Regular cardiac myocyte (primary cell): ENCODE measurements around the gene DEFB123. TPM values are rescaled to one million over a fixed set of nuclear protein-coding genes. Genes with fewer than 3 reads are reported as not detected.

Experiments
- total RNA-seq: library from RNA; depleted of rRNA; stranded (reverse); fragments of >200 nt; gene quantifications from 2 replicates; pipeline ENCODE4 v1.2.3, GENCODE V29; 2014

DEFB123 gene, protein sequence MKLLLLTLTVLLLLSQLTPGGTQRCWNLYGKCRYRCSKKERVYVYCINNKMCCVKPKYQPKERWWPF
- not detected in 2 replicates for total RNA-seq

DNA sequence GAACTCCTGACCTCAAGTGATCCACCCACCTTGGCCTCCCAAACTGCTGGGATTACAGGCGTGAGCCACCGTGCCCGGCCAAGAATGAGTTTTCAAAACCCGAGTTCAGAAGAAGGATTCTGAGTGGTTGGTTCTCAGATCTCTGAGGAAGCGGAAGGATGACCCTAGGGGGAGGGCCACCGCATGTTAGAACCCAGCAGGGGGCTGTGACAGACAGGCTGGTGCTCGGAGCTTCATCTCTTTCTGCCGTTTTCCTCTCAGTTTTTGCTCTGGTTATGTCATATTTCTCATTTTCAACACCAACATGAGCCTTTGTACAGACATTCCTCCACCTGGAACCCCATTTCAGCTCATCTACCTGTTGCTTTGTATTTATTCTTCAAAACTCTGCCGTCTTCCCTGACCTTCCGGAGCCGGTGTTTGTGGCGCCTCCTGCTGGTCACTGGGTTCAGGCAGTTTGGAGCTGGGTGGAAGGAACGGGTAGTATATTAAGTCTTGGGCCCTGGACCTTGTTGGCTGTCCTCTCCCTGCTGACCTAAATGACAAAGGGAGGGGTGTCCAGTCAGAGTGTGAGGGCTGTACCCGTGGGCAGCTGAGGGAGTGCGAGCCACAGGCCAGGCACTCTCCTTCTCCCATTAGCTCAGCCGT is at the start of gene DEFB123:
TSS of gene DEFB123 (plus strand) at position 621 of the 648 bp plus-strand sequence. CDS start 67 bp downstream, outside the sequence.

DNA sequence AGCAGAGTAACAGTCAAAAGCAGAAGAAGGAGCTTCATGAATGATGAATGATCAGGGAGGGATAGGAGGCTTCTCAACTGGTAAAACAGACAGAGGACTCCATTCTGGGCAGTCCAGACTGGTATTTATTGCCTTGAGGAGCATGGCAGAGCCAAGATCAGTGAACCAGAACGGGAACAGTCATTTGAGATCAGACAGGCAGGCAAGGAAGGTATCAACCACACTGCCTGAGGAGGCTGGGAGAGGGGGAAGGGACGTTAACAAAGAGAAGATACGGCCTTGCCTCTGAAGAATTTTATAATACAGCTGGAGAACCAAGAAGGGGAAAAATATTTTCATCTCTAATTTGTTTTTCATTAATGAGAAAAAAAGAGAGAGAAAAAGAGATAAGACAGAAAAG is 34.3 kb upstream of the DEFB123 start, which contains the start of gene DEFB121:
TSS of gene DEFB121 (minus strand) at position 101 of the 400 bp plus-strand sequence. CDS start at position 38, 63 bp downstream.

GRCh38 chr20:31474758-31475427 is 34.5 kb downstream of the DEFB123 start, which contains the start of the genes DEFB124 and REM1:
Gene DEFB124, minus strand, starts transcription at chr20:31475127. Its CDS starts 2,114 bp downstream, at chr20:31473013.
Gene REM1, plus strand, starts transcription at chr20:31475288. Its CDS starts 1,158 bp downstream, at chr20:31476446.

Other genes with a start within 250 kb of the DEFB123 start
- gene DEFB115, start 183.0 kb upstream of the DEFB123 start, total RNA-seq = not detected in 2 replicates
- not detected in 2 replicates for gene DEFB116, start 132.0 kb upstream of the DEFB123 start, total RNA-seq
- not detected in 2 replicates for gene DEFB118, start 72.0 kb upstream of the DEFB123 start, total RNA-seq
- gene DEFB119, start 50.0 kb upstream of the DEFB123 start, total RNA-seq = not detected in 2 replicates
- gene DEFB121, start 34.4 kb upstream of the DEFB123 start, total RNA-seq = not detected in 2 replicates
- not detected in 2 replicates for gene DEFB124, start 34.5 kb downstream of the DEFB123 start, total RNA-seq
- gene REM1, start 34.7 kb downstream of the DEFB123 start, total RNA-seq = 0.19 and 0.28 TPM in 2 replicates
- 50.7 and 86.1 TPM in 2 replicates for gene HM13, start 73.8 kb downstream of the DEFB123 start, total RNA-seq
- 84.8 and 458 TPM in 2 replicates for gene ID1, start 164.7 kb downstream of the DEFB123 start, total RNA-seq
- gene COX4I2, start 197.3 kb downstream of the DEFB123 start, total RNA-seq = 0.28 TPM in 1 of 2 replicates, not detected in the other